ENCODE measurements around the gene SUDS3.

Gene SUDS3

GRCh38 chr12:118459110-118459509 lies 82.8 kb downstream of the SUDS3 start:
- no peak for DNase-seq

DNA sequence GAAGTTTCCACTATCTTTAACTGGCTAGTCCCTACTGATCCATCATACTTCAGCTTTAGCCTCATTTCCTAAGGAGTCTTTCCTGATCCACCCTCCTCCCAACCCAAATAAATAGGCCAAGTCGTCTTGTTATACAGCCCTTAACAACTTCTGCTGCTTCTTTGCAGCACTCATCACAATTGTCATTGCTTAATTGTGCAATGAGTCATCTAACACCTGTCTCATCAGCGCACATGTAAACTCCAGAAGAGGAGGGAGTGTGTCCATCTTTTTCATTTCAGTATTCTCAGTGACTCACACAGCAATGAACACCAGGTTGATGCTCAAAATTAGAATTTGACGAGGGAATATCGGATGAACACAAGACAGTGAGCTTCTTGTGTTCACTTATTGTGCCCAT lies 87.3 kb downstream of the SUDS3 start:
- DNase-seq, result no peak

DNA sequence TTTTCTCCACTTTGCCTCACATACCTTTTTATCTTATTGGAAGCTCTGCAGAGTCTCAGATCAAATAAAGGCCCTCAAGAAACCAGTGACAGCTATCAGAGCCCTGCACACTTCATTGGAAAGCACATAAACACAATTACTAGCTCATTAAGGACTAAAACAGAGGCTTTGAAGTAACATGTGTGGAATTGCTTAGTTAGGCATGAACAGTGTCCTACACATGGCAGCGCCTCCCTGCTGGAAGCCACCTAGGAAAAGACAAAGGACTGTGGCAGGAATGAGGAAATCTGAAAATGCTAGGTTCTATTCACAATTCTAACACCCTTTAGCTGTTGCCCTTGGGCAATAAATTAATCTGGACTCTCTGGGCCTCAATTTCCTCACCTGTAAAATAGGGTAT lies 89.4 kb downstream of the SUDS3 start:
- DNase-seq, result no peak

All from NCI-H1092 treated with DMSO at 0.1 percent for 48 hours (cell line).